Measurements from ENCODE around the gene NUDT1. TPM values are rescaled to one million over a fixed set of nuclear protein-coding genes. Genes with fewer than 3 reads are reported as not detected.

NUDT1 gene
- total RNA-seq, 1 donor from 2014 or later: 32.2 TPM

DNA sequence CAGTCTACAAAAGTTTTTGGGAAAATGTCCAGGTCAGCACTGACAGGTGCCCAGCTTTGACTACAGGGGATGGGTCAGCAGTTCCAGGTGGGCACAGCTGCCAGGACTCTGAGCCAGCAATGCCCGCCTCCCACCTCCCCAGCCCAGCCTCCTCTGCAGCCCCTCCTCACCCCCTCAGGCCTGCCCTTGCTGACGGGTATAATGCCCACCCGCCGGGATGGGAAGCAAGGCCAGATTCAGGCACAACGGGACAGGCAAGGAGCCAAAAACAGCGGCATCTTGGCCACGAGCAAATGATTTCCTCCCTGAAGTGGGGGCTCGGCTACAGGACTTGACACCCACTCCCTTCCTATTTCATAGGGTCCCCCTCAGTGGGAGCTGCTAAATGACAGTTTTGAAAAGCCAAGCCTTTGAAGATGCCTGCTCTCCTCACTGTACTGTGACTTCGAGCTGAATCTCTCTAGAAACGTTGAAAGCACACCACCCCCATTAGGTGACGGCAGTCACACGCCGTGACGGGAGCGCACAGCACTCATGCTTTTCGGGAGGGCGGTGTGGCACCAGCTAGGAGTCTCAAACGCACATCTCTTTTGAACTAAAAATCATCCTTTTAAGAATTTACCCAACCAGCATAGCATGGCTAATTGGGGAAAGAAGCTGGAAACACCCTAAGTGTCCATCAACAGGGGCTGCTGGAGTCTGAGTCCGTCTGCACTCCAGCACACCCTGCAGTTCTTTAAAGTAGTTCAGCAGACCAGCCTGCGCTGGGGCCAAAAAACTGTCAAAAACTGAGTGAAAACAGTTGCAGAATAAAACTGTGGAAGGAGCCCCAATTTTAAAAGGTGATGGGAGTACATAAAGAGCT, 38.9 kb upstream of the NUDT1 start:
- H3K4me3 Mint-ChIP-seq: peak overlapping the region; percentile 29
- no peak for DNase-seq (ENCODE audit: extremely low spot score, unreplicated experiment)
- TF ChIP-seq, protein P1, sequence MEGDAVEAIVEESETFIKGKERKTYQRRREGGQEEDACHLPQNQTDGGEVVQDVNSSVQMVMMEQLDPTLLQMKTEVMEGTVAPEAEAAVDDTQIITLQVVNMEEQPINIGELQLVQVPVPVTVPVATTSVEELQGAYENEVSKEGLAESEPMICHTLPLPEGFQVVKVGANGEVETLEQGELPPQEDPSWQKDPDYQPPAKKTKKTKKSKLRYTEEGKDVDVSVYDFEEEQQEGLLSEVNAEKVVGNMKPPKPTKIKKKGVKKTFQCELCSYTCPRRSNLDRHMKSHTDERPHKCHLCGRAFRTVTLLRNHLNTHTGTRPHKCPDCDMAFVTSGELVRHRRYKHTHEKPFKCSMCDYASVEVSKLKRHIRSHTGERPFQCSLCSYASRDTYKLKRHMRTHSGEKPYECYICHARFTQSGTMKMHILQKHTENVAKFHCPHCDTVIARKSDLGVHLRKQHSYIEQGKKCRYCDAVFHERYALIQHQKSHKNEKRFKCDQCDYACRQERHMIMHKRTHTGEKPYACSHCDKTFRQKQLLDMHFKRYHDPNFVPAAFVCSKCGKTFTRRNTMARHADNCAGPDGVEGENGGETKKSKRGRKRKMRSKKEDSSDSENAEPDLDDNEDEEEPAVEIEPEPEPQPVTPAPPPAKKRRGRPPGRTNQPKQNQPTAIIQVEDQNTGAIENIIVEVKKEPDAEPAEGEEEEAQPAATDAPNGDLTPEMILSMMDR (conservative IDR thresholded peaks at IDR 0.05): no peak
- H3K27ac Mint-ChIP-seq: no peak overlapping the region
- no peaks in the 10 kb centered on the region for H3K27me3 Mint-ChIP-seq
- no peaks in the 10 kb centered on the region for H3K9me3 Mint-ChIP-seq
- peaks cover 15% of the 10 kb centered on the region for H3K36me3 Mint-ChIP-seq
- H3K4me1 Mint-ChIP-seq (ENCODE audit: unreplicated experiment): peaks cover 25% of the 10 kb centered on the region

DNA sequence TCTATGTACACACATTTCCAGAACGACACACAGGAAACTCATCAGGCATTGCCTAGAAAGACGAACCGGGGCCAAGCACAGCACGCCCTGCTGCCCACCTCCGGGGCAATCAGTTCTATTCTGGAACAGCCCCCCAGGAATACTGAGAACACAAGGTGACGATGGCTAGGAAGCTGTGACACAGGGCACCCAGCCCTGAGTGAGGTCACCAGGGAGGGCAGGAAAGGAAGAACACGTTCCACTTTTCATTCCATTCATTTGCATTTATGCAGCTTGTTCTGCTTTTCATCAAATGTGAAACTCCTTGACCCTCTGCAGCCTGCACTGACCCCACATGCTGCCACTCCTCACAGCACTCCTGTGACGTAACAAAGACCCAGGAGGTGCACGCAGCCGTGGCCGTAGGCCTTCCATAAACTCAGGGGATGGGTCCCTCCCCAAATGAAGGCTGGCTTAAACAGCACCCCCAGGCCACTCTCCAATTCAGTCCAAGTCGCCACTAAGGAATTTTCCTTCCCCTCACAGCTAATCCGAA, 38.2 kb upstream of the NUDT1 start:
- TF ChIP-seq, protein P1 (conservative IDR thresholded peaks at IDR 0.05): no peak
- peak overlapping the region; percentile 29 for H3K4me3 Mint-ChIP-seq
- H3K27ac Mint-ChIP-seq: peak overlapping the region; percentile 52
- H3K4me1 Mint-ChIP-seq (ENCODE audit: unreplicated experiment): peaks cover 25% of the 10 kb centered on the region
- H3K9me3 Mint-ChIP-seq: no peaks in the 10 kb centered on the region
- peaks cover 19% of the 10 kb centered on the region for H3K36me3 Mint-ChIP-seq
- no peak for DNase-seq (ENCODE audit: extremely low spot score, unreplicated experiment)
- H3K27me3 Mint-ChIP-seq: no peaks in the 10 kb centered on the region

DNA sequence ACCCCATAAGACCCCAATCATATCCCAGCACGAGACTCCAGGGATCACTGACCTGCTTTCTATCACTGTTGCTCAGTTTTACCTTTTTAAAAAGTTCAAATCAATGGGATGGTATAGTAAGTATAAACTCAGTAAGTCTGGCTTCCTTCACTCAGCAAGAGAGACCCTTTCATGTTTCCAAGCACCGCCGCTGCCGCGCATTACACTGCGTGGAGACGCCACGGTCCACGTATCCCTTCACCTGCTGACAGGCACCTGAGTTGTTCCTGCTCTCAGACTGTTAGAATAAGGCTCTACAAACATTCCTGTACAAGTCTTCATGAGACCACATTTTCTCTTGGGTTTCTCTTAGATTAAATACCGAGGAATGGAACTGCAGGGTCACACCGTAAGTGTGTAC, 37.6 kb upstream of the NUDT1 start:
- Mint-ChIP-seq H3K36me3 (peaks cover 21% of the 10 kb centered on the region), H3K9me3 (no peaks in the 10 kb centered on the region), H3K27ac (peak overlapping the region; percentile 52), H3K4me1 (ENCODE audit: unreplicated experiment) (peaks cover 25% of the 10 kb centered on the region), H3K4me3 (no peak overlapping the region), H3K27me3 (no peaks in the 10 kb centered on the region)
- TF ChIP-seq, protein P1 (conservative IDR thresholded peaks at IDR 0.05): no peak
- DNase-seq (ENCODE audit: extremely low spot score, unreplicated experiment): no peak

DNA sequence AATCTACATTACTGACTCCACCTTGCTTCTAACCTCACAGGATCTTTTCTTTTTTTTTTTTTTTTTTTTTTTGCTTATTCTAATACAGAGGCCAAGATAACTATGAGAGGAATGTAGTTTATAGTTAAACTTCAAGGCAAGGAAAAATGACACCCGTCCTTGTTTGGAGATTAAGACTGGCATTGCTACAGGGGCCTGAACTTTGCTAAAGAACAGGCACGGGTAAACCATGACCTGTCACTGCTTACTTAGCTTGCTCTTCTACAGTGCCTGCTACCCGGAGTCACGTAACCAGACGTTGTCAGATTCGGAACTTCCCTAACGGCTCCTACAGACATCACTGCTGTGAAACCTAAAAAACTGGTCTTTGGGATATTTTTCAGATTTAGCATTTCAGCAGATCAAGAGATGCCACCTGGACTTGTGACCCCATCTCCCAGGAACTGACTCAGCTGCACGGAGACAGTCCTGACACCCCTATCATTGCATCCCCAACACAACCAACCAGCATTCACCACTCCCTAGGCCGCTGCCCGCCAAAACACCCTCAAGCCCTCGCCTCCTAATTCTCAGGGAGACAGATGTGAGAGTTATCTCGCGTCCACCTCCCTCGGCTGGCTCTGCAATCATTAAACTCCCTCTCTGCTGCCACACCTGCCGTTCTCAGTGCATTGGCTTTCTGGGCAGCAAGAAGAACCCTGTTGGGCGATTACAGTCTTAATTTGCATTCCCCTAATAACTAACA, 36.8 kb upstream of the NUDT1 start:
- H3K27ac Mint-ChIP-seq: peak overlapping the region; percentile 52

DNA sequence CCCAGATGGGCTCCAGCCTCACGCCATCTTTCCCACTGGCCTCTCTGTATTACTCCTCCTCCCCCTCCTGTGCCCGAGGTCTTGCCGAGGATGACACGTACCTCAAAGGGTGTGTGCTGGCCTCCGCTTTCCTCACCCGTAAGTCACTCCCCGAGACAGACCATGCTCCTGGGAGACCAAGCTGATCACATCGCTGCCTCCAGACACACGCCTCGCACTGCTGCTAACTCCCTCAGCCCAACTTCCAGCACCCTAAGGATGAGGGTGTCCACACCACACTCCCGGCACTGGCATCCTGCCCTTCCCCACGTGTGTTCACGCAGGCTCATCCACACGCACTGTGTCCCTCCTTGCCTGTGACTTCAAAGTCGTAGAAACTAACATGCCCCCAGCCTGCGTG, 33.3 kb upstream of the NUDT1 start:
- H3K9me3 Mint-ChIP-seq: no peaks in the 10 kb centered on the region
- H3K27ac Mint-ChIP-seq: no peak overlapping the region
- peaks cover 14% of the 10 kb centered on the region for H3K4me1 Mint-ChIP-seq (ENCODE audit: unreplicated experiment)
- TF ChIP-seq, protein P1 (conservative IDR thresholded peaks at IDR 0.05): no peak
- no peak for DNase-seq (ENCODE audit: extremely low spot score, unreplicated experiment)
- peaks cover 25% of the 10 kb centered on the region for H3K36me3 Mint-ChIP-seq
- no peak overlapping the region for H3K4me3 Mint-ChIP-seq
- H3K27me3 Mint-ChIP-seq: no peaks in the 10 kb centered on the region

More for the DNA sequence above, 36.8 kb upstream of the NUDT1 start:
- Mint-ChIP-seq H3K36me3 (peaks cover 21% of the 10 kb centered on the region), H3K4me1 (ENCODE audit: unreplicated experiment) (peaks cover 25% of the 10 kb centered on the region), H3K27me3 (no peaks in the 10 kb centered on the region), H3K9me3 (no peaks in the 10 kb centered on the region), H3K4me3 (no peak overlapping the region)
- no peak for DNase-seq (ENCODE audit: extremely low spot score, unreplicated experiment)
- TF ChIP-seq, protein P1 (conservative IDR thresholded peaks at IDR 0.05): no peak
